22Rv1 (cell line): Measurements from ENCODE around the gene RGS6.

Source experiments
- CTCF ChIP-seq: fragments of 450-650 bp; IDR thresholded peaks from 2 replicates; pipeline ENCODE4 v1.5.1; 2017; ENCODE audit warnings: mild to moderate bottlenecking
- ZFX ChIP-seq: fragments of 450-650 bp; IDR thresholded peaks from 2 replicates; pipeline ENCODE4 v1.6.1; 2017; ENCODE audit warnings: antibody characterized with exemption, borderline replicate concordance

- TF ChIP-seq CTCF = no peak
- TF ChIP-seq ZFX = no peak
Measured at GRCh38 chr14:72607386-72608130, 675.3 kb downstream of the RGS6 start.
